Mesenchymal stem cell (in vitro differentiated cells and primary cell): Measurements from ENCODE around the gene NINL.

Source experiments
- DNase-seq: peaks from one replicate; pipeline ENCODE4 v3.0.0-alpha.2; 2013
- H2AFZ ChIP-seq: one replicate; pipeline ENCODE4 v1.6.1; 2013; ENCODE audit warnings: low read depth, mild to moderate bottlenecking, control low read depth, inconsistent platforms, low read length, moderate library complexity
- H2AK5ac ChIP-seq: 2 replicates; pipeline ENCODE4 v1.6.1; 2013; ENCODE audit warnings: low read length, moderate library complexity, mild to moderate bottlenecking, inconsistent platforms; ENCODE audit not compliant: severe bottlenecking
- H2BK120ac ChIP-seq: one replicate; pipeline ENCODE4 v1.6.1; 2013; ENCODE audit warnings: low read depth, mild to moderate bottlenecking, inconsistent platforms, low read length, moderate library complexity
- H2BK12ac ChIP-seq, 2 experiments: one replicate each; pipeline ENCODE4 v1.6.1; 2013; ENCODE audit warnings: inconsistent platforms in 2 of 2, low read length in 2 of 2, mild to moderate bottlenecking in 2 of 2, moderate library complexity in 2 of 2, control low read depth in 1 of 2
- H2BK15ac ChIP-seq: one replicate; pipeline ENCODE4 v1.6.1; 2013; ENCODE audit warnings: mild to moderate bottlenecking, low read depth, inconsistent platforms; ENCODE audit not compliant: poor library complexity, severe bottlenecking
- H2BK5ac ChIP-seq: 2 replicates; pipeline ENCODE4 v1.6.1; 2013; ENCODE audit warnings: low read depth, mild to moderate bottlenecking, low read length, control low read depth, inconsistent platforms; ENCODE audit not compliant: poor library complexity, severe bottlenecking
- H3K14ac ChIP-seq, 2 experiments: one replicate each; pipeline ENCODE4 v1.6.1; 2013; ENCODE audit warnings: inconsistent platforms in 2 of 2, low read length in 2 of 2, control low read depth in 1 of 2, mild to moderate bottlenecking in 1 of 2, moderate library complexity in 1 of 2
- H3K18ac ChIP-seq, 2 experiments: one replicate each; pipeline ENCODE4 v1.6.1; 2013; ENCODE audit warnings: inconsistent platforms in 2 of 2, low read length in 2 of 2, control low read depth in 1 of 2, low read depth in 1 of 2, mild to moderate bottlenecking in 1 of 2
- H3K23ac ChIP-seq, 2 experiments: one replicate each; pipeline ENCODE4 v1.6.1; 2013; ENCODE audit warnings: inconsistent platforms in 2 of 2, low read length in 2 of 2, mild to moderate bottlenecking in 2 of 2, moderate library complexity in 2 of 2, control low read depth in 1 of 2
- H3K27ac ChIP-seq: 2 replicates; pipeline ENCODE4 v1.5.1; 2013; ENCODE audit warnings: mild to moderate bottlenecking, moderate library complexity, low read length, control low read depth, inconsistent platforms; ENCODE audit not compliant: poor library complexity, severe bottlenecking
- H3K27me3 ChIP-seq, 2 experiments: 2 replicates each; pipeline versions ENCODE4 v1.6.1 to v1.7.0; 2013; ENCODE audit warnings: low read length in 2 of 2, mild to moderate bottlenecking in 2 of 2, moderate library complexity in 2 of 2, control low read depth in 1 of 2, inconsistent platforms in 1 of 2; ENCODE audit not compliant: control insufficient read depth in 1 of 2, insufficient read depth in 1 of 2
- H3K36me3 ChIP-seq, 2 experiments: 2 replicates each; pipeline versions ENCODE4 v1.6.1 to v1.7.0; 2013; ENCODE audit warnings: low read length in 2 of 2, control low read depth in 1 of 2, inconsistent platforms in 1 of 2, low read depth in 1 of 2, mild to moderate bottlenecking in 1 of 2; ENCODE audit not compliant: insufficient read depth in 2 of 2, control insufficient read depth in 1 of 2
- H3K4ac ChIP-seq, 2 experiments: one replicate each; pipeline ENCODE4 v1.6.1; 2013; ENCODE audit warnings: inconsistent platforms in 2 of 2, low read length in 2 of 2, mild to moderate bottlenecking in 2 of 2, moderate library complexity in 2 of 2, control low read depth in 1 of 2, low read depth in 1 of 2
- H3K4me1 ChIP-seq: 2 replicates; pipeline ENCODE4 v1.6.1; 2013; ENCODE audit warnings: low read depth, low read length, control low read depth; ENCODE audit not compliant: control insufficient read depth, insufficient read depth
- H3K4me2 ChIP-seq: 2 replicates; pipeline ENCODE4 v1.6.1; 2013; ENCODE audit warnings: low read length, mild to moderate bottlenecking, inconsistent platforms; ENCODE audit not compliant: poor library complexity, severe bottlenecking
- H3K4me3 ChIP-seq, 2 experiments: 2 replicates each; pipeline versions ENCODE4 v1.5.1 to v1.7.0; 2013; ENCODE audit warnings: low read length in 2 of 2, mild to moderate bottlenecking in 2 of 2, control low read depth in 1 of 2, low read depth in 1 of 2; ENCODE audit not compliant: insufficient read depth in 1 of 2
- H3K79me1 ChIP-seq: replicated peaks from 2 replicates; pipeline ENCODE4 v1.6.1; 2013; ENCODE audit warnings: mild to moderate bottlenecking, control low read depth, low read length, inconsistent platforms; ENCODE audit not compliant: poor library complexity, severe bottlenecking
- H3K9ac ChIP-seq: 2 replicates; pipeline ENCODE4 v1.7.0; 2013; ENCODE audit warnings: mild to moderate bottlenecking, low read length, moderate library complexity
- H3K9me3 ChIP-seq: 2 replicates; pipeline ENCODE4 v1.7.0; 2013; ENCODE audit warnings: mild to moderate bottlenecking, low read length; ENCODE audit not compliant: control insufficient read depth
- H4K8ac ChIP-seq: one replicate; pipeline ENCODE4 v1.6.1; 2013; ENCODE audit warnings: inconsistent platforms, mild to moderate bottlenecking, low read length, moderate library complexity
- H4K91ac ChIP-seq: one replicate; pipeline ENCODE4 v1.6.1; 2013; ENCODE audit warnings: mild to moderate bottlenecking, low read length, inconsistent platforms
- WGBS: methylation state at CpG from one replicate; pipeline ENCODE4 v1.1.7; 2013; ENCODE audit warnings: mixed read lengths; 5-methylcytosine and 5-hydroxymethylcytosine counted together

Gene NINL

DNA sequence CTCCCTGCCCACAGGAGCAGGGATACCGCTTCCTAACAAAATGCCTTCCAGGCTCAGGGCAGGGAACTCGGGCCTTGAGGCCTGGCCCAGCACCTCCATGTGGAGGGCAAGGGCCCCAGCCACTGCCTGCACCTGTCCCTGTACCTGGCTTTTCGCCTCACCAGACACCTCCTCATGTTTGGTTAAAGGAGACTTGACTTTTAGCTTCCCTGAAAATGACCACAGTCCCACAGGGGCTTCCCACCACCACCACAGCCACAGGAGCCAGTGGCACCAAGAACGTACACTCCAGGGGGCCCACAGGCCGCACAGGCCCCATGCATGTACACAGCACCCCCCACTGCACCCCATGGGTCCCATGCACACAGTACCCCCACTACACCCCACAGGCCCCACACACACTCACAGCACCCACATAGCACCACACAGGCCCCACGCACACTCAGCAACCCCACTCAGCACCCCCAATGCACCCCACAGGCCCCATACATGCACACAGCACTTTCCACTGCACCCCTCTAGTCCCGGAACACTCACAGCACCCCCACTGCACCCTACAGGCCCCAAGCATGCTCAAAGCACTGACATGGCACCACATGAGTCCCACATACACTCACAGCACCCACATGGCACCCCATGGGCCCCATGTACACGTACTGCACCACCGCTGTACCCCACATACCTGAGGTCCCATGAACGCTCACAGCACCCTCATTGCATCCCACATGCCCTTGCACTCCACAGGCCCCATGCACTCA is 91.4 kb downstream of the NINL start:
- H3K14ac ChIP-seq: peak overlapping the region in 1 of 2 experiments; percentile 31
- no peak overlapping the region for H3K18ac ChIP-seq
- H3K36me3 ChIP-seq: peaks cover 1 to 69% of the 10 kb centered on the region in 2 experiments
- H3K4me3 ChIP-seq: peak overlapping the region in 1 of 2 experiments; percentile 8
- H3K4me1 ChIP-seq: peaks cover 20% of the 10 kb centered on the region
- no peak overlapping the region for H2BK120ac ChIP-seq
- H3K9ac ChIP-seq: no peak overlapping the region
- H2AK5ac ChIP-seq: no peak overlapping the region
- H2BK12ac ChIP-seq: no peak overlapping the region
- H3K4me2 ChIP-seq: no peak overlapping the region
- peaks cover 2% of the 10 kb centered on the region for H3K79me1 ChIP-seq
- peak overlapping the region; percentile 3 for H4K8ac ChIP-seq
- H3K27me3 ChIP-seq: no peaks in the 10 kb centered on the region
- H2BK15ac ChIP-seq: no peak overlapping the region
- DNase-seq: no peak
- no peak overlapping the region for H2AFZ ChIP-seq
- H3K4ac ChIP-seq: no peak overlapping the region
- no peak overlapping the region for H4K91ac ChIP-seq
- no peak overlapping the region for H2BK5ac ChIP-seq
- no peak overlapping the region for H3K27ac ChIP-seq
- no peaks in the 10 kb centered on the region for H3K9me3 ChIP-seq
- no peak overlapping the region for H3K23ac ChIP-seq
- 97% methylated on average over 10 of the region's 10 CpGs for WGBS

DNA sequence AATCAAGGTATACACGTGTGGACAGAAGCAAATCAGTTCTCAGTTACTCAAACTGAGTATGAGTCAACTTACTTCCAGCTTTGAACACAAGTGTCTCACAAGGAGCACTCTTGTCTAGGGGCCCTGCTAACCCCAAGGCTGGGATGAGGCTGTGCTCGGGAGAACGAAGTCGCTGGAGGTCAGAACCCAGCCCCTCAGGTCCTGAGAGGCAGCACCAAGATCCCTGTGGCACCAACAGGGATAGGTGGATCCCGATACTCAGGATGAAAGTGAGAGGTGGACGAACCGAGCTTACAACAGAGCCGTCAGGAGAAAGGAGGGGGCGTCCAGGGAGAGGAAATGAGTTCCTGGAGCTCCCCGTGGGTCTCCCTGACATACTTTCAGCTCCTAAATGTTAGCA is 92.2 kb downstream of the NINL start:
- Histone ChIP-seq H2AK5ac (no peak overlapping the region), H2AFZ (no peak overlapping the region), H3K27me3 (no peaks in the 10 kb centered on the region), H3K79me1 (peaks cover 2% of the 10 kb centered on the region), H2BK5ac (no peak overlapping the region), H3K23ac (no peak overlapping the region), H3K4me3 (no peak overlapping the region), H3K9me3 (no peaks in the 10 kb centered on the region), H3K27ac (no peak overlapping the region), H3K14ac (no peak overlapping the region), H3K4ac (no peak overlapping the region), H4K8ac (no peak overlapping the region), H3K4me2 (no peak overlapping the region), H3K4me1 (peaks cover 18% of the 10 kb centered on the region), H4K91ac (no peak overlapping the region), H3K9ac (no peak overlapping the region), H3K36me3 (peaks cover 4 to 70% of the 10 kb centered on the region in 2 experiments), H2BK12ac (no peak overlapping the region), H2BK120ac (no peak overlapping the region), H2BK15ac (no peak overlapping the region), H3K18ac (no peak overlapping the region)
- WGBS: 89% methylated on average over 10 of the region's 10 CpGs
- DNase-seq: no peak

DNA sequence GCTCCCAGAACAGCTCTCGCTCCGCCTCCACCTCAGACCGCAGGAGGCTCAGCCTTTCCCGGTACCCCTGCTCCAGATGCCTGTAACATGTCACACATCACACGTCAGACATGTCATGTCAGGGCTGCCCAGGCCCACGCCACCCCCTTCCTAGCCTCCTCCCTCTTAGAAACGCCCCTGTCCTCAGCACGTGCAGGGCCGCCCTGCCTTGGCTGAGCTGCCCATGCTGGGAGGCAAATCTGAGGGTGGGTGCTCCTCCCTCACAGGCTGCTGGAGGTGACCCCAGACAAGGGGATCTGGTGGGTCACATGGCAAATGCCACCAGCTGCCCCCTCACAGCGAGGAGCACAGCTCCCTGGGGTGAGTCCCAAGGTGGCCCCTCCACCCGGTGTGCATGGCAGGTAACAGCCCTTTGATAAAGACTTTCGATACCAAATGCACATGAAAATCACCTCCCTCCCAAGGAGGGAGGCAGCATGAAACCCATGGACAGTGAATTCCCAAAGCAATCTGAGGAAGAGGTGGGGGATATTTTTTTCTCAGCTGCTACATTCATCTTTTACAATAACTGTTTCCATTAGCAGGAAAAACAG is 93.8 kb downstream of the NINL start:
- Histone ChIP-seq H3K27me3 (no peaks in the 10 kb centered on the region), H3K36me3 (peaks cover 14 to 63% of the 10 kb centered on the region in 2 experiments), H3K9me3 (no peaks in the 10 kb centered on the region), H3K79me1 (peaks cover 2% of the 10 kb centered on the region), H3K4me1 (peaks cover 8% of the 10 kb centered on the region), H4K8ac (no peak overlapping the region), H2BK12ac (no peak overlapping the region), H3K27ac (no peak overlapping the region), H2BK5ac (no peak overlapping the region), H4K91ac (no peak overlapping the region), H2AK5ac (no peak overlapping the region), H3K4me3 (no peak overlapping the region), H2AFZ (no peak overlapping the region), H3K18ac (no peak overlapping the region), H3K4ac (no peak overlapping the region), H2BK15ac (no peak overlapping the region), H3K14ac (no peak overlapping the region), H2BK120ac (no peak overlapping the region), H3K9ac (no peak overlapping the region), H3K23ac (no peak overlapping the region), H3K4me2 (no peak overlapping the region)
- no peak for DNase-seq
- WGBS: 91% methylated on average over 12 of the region's 12 CpGs

DNA sequence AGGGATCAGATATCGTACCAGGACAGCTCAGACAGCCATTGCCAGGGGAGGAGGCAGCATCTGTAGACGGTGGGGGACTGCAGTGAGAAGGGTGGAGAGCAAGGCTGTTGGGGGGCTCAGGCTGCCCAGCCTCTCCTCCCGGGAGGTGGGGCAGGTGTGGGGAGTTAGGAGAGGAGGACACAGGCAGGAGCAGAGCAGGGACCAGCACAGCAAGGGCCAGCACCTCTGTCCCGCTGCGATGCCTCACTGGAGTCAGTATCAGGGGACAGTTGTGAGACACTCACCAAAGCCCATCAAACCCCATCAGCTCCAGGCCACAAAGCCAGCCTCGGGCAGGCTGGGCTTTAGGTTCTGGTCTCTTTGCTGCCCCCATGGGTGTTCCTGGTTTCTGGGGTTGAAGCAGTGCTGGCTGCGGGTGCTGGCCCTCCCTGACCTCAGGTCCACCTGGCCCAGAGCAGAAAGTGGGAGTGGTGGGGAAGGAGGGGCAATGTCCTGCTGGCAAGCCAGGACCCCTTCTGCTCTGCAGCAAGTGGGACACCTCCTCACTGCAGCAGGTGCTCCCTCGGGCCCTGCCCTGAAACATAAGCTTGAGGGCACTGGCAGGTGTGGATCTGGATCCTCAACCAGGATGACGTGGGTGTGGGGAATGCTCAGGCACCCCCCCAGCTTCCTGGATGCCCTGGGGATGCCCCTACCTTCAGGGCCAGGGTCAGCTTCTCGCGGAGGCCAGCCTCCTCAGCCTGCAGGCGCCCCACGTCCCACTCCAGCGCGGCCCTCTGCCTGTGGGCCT is 94.5 kb downstream of the NINL start:
- H3K14ac ChIP-seq: no peak overlapping the region
- H3K27ac ChIP-seq: no peak overlapping the region
- no peak overlapping the region for H2BK5ac ChIP-seq
- no peak overlapping the region for H2AK5ac ChIP-seq
- H3K36me3 ChIP-seq: peaks cover 16 to 58% of the 10 kb centered on the region in 2 experiments
- no peak overlapping the region for H2BK15ac ChIP-seq
- no peak overlapping the region for H2BK120ac ChIP-seq
- H4K8ac ChIP-seq: no peak overlapping the region
- H4K91ac ChIP-seq: no peak overlapping the region
- peaks cover 2% of the 10 kb centered on the region for H3K79me1 ChIP-seq
- WGBS: 96% methylated on average over 14 of the region's 15 CpGs
- H3K9ac ChIP-seq: no peak overlapping the region
- H3K4me1 ChIP-seq: peaks cover 12% of the 10 kb centered on the region
- no peak overlapping the region for H2AFZ ChIP-seq
- no peak overlapping the region for H3K4ac ChIP-seq
- no peak overlapping the region for H3K4me3 ChIP-seq
- H3K23ac ChIP-seq: no peak overlapping the region
- no peak overlapping the region for H3K18ac ChIP-seq
- no peaks in the 10 kb centered on the region for H3K27me3 ChIP-seq
- H3K9me3 ChIP-seq: no peaks in the 10 kb centered on the region
- H2BK12ac ChIP-seq: no peak overlapping the region
- DNase-seq: no peak
- no peak overlapping the region for H3K4me2 ChIP-seq
